ENCODE data around the gene MYOG.
A peak's percentile ranks its signal among the peaks of the same experiment; 100 is the strongest.

The MYOG gene

DNA sequence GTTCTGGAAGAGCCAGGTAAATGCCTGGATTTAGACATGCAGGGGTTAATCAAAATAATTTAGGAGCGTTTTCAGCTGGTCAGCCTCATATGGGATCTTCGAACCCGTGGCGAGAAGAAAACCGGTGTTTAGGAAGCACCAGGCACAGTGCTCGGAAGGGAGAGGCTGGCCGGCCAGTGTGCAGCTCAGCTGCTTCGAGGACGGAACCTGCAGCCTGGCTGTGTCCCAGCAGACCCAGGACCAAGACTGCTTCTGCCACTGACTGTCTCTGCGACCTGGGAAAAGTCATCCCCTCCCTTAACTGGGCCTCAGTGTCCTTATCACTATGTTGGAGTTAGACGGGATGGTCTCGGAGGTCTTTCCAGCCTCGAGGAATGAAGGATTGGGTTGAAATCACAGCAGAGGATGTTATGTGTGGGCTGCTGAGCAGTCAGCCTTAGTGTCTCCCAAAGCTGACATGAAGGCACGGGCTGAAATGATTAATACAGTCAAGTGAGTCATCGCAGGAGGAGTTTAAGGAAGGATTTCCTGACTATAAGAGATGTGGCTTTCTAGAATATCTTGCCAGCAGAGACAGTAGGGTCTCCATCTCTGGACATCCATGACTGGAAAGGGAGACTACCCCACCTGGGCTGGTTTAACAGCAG lies 38.7 kb downstream of the MYOG start:
- no peak for DNase-seq (ENCODE audit: low spot score)

DNA sequence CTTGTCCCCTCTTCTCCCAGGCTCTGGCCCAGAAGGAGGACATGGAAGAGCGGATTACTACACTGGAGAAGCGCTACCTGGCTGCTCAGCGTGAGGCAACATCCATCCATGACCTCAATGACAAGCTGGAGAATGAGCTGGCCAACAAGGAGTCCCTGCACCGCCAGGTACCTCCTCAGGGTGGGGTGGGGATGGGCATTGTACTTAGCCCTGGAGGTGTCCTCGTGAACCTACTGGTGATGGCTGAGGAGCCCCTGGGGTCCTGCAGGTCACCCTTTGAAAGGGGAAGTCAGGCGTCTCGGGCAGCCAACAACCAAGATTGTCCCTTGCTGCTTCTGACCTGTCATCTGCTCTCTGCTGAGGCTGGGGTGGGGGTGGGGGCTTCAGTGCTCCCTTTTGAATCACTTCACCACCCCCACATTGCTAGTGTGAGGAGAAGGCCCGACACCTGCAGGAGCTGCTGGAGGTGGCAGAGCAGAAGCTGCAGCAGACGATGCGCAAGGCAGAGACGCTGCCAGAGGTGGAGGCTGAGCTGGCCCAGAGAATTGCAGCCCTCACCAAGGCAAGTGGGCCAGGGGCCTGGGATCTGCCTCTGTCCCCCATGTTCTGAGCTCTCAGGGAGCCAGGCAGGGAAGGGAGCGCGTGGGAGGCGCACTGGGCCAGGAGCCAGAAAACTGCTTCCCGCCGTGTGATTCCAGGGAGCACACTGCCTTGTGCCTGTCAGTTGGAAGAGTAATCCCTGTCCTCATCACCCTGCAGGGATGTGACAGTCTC lies 39.8 kb downstream of the MYOG start:
- DNase-seq (ENCODE audit: low spot score) = no peak

- DNase-seq (ENCODE audit: low spot score) = no peak
These were observed 40.5 kb downstream of the MYOG start for GRCh38 chr1:203045336-203045735.

DNA sequence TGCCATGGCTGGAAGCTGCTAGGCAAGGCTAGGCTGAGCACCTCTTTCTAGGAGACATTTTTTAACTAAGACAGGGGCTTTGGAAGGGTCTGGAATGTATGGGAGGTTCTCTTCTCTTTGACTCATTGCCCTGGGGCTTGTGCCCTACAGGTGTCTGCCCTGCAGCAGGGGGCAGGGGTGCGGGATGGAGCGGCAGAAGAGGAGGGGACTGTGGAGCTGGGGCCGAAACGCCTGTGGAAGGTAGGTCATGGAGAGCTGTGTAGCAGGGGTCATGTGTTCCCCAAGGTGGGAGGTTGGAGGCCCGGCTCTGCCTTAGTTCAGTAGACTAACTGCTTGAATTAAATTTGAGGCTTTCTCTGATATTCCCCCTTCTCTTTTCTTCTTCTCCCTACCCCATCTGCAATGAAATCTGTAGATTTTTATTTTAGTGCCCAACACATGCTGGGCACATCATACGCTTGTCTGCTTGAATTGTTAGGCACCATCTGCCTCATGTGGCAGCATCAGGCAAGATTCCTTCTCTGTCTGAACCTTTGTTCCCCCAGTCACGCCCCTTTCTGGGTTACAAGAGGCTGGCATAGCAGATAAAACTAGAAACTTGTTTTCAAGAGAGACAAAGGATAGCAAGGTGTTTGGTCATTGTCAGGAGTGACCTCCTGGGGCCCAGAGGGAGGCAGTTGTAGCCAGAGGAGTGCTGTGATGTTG lies 41.1 kb downstream of the MYOG start:
- no peak for DNase-seq (ENCODE audit: low spot score)

GRCh38 chr1:203043830-203044545 lies 41.8 kb downstream of the MYOG start:
- no peak for DNase-seq (ENCODE audit: low spot score)

DNA sequence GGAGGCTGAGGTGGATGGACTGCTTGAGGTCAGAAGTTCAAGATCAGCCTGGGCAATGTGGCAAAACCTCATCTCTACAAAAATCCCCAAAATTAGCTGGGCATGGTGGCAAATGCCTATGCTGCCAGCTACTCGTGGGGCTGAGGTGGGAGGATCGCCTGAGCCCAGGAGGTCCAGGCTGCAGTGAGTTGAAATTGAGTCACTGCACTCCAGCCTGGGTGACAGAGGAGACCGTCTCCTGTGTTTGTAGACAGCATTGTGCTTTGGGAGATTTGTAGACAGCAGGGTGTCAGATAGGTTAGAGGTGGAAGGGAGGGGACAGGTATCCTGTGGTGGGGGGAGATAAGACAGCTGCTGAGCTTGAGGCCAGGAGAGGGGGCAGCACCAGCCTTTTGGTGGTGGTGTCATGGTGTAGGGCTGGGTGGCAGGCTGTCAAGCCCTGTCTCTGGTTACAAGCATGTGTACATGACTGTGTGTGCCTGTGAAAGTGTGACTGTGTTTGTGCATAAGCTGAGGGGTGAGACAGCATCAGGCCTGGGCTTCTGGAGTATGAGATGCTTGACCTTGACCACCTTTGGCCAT lies 44.4 kb downstream of the MYOG start:
- DNase-seq (ENCODE audit: low spot score) = no peak

- DNase-seq (ENCODE audit: low spot score) = no peak
These were observed 45.1 kb downstream of the MYOG start for GRCh38 chr1:203040513-203041275.

- DNase-seq (ENCODE audit: low spot score) = no peak
These were observed 46.0 kb downstream of the MYOG start for GRCh38 chr1:203039609-203040512.

DNA sequence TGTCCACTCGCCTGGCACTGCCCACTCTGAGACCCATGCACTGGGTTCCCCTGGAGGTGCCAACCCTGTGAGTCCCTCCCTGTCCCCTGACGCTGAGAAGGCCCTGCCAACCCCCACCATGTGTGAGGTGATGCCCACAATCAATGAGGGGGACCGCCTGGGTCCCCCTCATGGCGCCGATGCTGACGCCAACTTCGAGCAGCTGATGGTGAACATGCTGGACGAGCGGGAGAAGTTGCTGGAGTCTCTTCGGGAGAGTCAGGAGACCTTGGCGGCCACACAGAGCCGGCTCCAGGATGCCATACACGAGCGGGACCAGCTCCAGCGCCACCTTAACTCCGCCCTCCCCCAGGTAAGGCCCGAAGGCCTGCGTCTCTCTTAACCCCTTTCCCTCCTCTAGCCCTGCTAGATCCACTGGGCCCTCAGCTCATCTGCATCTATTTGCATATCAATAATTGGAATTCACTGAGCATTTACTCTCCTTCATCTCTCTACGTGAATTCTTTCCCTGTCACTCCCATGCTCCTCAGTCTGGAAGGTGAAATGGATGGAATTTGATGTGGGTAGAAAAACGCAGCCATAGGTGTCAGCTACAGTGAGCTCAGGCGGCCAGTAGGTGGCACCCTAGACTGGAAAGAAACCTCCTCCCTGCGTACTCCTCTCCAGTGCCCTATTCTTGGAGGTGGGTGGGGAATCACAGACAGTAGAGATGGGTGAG lies 46.8 kb downstream of the MYOG start:
- DNase-seq (ENCODE audit: low spot score) = peak; percentile 80

- DNase-seq (ENCODE audit: low spot score) = peak; percentile 60
These were observed 47.5 kb downstream of the MYOG start for GRCh38 chr1:203038217-203038741.

DNA sequence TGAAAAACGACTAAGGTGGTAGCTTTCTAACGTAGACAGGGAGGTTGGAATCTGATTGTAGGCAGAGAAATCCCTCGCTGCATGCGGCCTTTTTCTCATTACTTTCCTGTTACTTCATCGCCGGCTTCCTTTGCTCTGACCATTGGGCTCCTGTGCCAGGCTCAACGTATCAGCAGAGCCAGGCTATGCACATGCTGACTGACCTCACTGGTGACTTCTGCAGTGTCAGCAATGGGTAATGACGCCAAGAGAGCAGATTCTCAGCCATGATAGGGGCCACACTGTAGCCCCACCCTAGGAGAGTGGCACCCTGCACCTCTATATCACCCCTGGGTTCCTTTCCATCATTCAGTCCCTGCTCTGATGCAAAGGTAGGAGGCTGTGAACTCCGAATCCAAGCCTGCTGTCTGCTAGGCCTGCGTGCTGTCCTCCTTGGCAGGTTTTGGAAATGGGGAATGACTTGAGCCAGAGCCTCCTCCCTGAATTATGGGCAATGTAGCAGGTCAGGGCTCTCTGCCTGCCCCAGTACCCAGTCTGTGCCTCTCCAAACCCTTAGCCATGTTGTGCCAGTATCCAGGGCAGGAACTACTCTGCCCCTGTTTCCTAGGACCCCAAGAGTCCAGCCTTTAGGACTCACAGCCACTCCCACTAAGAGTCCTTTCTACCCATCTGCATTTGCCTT lies 48.2 kb downstream of the MYOG start:
- DNase-seq (ENCODE audit: low spot score) = no peak

DNA sequence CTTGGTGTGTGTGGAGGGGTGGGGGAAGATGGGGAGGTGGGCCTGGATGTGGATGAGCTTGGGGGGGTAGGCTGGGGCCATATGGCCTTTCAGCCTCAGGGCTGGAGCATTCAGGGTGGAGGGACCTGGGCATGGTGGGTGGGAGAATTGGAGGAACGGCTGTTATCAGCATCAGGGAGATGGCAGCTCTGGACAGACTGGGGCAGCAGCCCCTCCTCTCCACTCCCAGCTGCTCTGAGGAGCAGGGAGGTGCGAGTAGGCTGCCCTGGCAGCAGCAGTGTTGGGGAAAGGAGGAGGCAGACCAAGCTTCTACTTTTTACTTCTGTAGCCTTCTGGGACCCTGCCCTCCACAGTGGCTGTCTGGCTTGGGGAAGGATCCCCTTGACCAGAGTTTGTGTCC lies 49.3 kb downstream of the MYOG start:
- no peak for DNase-seq (ENCODE audit: low spot score)

GRCh38 chr1:203036135-203036534 lies 49.7 kb downstream of the MYOG start:
- DNase-seq (ENCODE audit: low spot score) = no peak

DNA sequence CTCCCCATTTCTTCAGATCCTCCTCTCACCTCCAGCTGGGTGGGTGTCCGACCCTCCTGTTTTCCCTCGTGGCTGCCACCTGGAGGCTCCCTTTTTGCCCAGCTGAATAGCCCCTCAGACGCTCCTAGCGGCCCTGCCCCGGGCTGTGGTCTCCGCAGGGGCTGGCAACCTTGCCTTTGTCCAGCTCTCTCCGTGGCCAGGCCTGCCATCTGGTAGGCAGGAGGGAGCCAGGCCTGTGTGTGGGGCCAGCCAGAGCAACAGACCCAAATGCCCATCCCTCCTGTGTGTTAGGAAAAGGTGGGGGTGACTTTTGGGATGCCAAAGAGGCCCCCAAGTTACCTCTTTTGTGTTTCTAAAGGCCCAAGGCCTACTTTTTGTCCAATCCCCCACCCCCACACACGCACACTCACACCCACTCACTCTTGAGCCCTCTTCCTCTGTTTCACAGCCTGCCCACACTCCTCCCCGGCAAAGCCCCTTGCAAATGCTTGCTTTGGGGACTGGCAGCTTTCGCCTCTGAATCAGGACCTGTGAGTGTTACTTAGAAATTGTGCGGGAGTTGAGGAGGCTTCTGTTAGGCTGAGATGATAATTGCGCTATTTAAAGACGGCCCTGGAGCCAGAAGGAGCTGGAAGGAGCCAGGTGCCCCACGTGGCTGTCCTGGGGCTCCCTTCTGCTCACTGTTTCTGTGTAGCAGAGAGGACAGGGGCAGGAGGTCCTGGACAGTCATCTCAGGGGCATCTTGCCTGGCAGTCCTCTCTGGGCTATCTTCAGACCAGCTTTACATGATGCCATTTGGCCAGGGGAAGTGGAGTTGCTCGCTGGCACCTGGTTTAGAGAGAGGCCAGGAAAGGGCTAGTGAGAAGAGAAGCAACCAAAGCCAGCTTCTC lies 50.5 kb downstream of the MYOG start:
- DNase-seq (ENCODE audit: low spot score) = no peak

DNA sequence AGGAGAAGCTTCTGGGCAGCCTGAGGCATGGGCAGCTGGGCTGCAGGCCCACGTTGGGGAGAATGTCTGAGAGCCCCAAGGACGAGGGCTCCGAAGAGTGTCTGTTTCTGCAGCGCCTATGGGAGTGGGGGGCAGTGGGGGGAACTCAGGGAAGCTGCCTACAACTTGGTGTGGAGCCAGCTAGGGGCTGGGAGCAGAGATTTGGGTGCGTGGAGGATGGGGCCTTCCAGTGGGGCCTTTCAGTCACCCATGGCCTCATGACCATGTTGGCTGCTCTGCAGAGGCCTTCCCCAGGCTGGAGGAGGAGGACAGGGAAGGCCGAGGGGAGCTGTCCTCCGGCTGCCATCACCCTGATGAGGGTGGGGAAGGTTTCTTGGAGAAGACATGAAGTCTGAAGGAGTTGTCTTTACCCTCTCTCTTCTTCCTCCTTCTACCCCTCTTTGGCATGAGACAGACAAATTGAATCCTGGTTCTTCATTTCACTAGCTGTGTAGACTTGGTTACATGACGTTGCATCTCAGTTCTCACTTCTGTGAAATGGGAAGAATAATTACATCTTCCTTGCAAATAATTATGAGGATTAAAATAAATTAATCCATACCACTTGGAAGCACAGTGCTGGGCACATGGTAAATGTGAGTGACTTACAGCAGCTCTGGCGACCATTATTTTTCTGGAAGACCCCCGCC lies 51.2 kb downstream of the MYOG start:
- DNase-seq (ENCODE audit: low spot score) = no peak

- DNase-seq (ENCODE audit: low spot score) = no peak
These were observed 51.9 kb downstream of the MYOG start for GRCh38 chr1:203033917-203034316.

GRCh38 chr1:203033287-203033686 lies 52.5 kb downstream of the MYOG start:
- no peak for DNase-seq (ENCODE audit: low spot score)

Measured in pons (tissue), 1 donor.